H9 (cell line): Measurements from ENCODE around the gene ISX. TPM values are rescaled to one million over a fixed set of nuclear protein-coding genes. Genes with fewer than 3 reads are reported as not detected.

Experiments used
- DNase-seq: peaks from one replicate; pipeline ENCODE4 v3.0.0-alpha.2; 2017
- H2AFZ ChIP-seq: one replicate; pipeline ENCODE4 v1.6.1; 2013; ENCODE audit warnings: mild to moderate bottlenecking, low read length, control low read depth, moderate library complexity
- H2AK5ac ChIP-seq: 2 replicates; pipeline ENCODE4 v1.6.1; 2013; ENCODE audit warnings: low read length, control low read depth, mixed read lengths; ENCODE audit not compliant: insufficient read length
- H2BK120ac ChIP-seq: one replicate; pipeline ENCODE4 v1.6.1; 2013; ENCODE audit warnings: low read depth, mild to moderate bottlenecking, low read length, control low read depth, inconsistent platforms; ENCODE audit not compliant: poor library complexity, severe bottlenecking
- H2BK12ac ChIP-seq: 2 replicates; pipeline ENCODE4 v1.6.1; 2013; ENCODE audit warnings: low read length, control low read depth, mixed read lengths, low read depth; ENCODE audit not compliant: insufficient read length
- H2BK15ac ChIP-seq: 2 replicates; pipeline ENCODE4 v1.6.1; 2013; ENCODE audit warnings: low read depth, low read length, control low read depth
- H2BK20ac ChIP-seq: one replicate; pipeline ENCODE4 v1.6.1; 2013; ENCODE audit warnings: low read depth, mild to moderate bottlenecking, low read length, control low read depth, inconsistent platforms; ENCODE audit not compliant: poor library complexity, severe bottlenecking
- H2BK5ac ChIP-seq: 2 replicates; pipeline ENCODE4 v1.6.1; 2013; ENCODE audit warnings: low read length, control low read depth, mixed read lengths; ENCODE audit not compliant: insufficient read length
- H3K14ac ChIP-seq: 2 replicates; pipeline ENCODE4 v1.6.1; 2013; ENCODE audit warnings: low read length, control low read depth; ENCODE audit not compliant: insufficient read depth
- H3K18ac ChIP-seq: 2 replicates; pipeline ENCODE4 v1.6.1; 2013; ENCODE audit warnings: low read depth, mild to moderate bottlenecking, mixed read lengths, low read length, control low read depth; ENCODE audit not compliant: insufficient read length
- H3K23ac ChIP-seq: 2 replicates; pipeline ENCODE4 v1.6.1; 2013; ENCODE audit warnings: low read length, control low read depth, mixed read lengths, low read depth; ENCODE audit not compliant: insufficient read length
- H3K23me2 ChIP-seq: 2 replicates; pipeline ENCODE4 v1.6.1; 2013; ENCODE audit warnings: low read depth, mild to moderate bottlenecking, mixed read lengths, low read length, control low read depth; ENCODE audit not compliant: insufficient read length, poor library complexity, severe bottlenecking
- H3K27ac ChIP-seq: 2 replicates; pipeline ENCODE4 v1.5.1; 2013; ENCODE audit warnings: low read length, control low read depth, mixed read lengths, low read depth; ENCODE audit not compliant: insufficient read length
- H3K27me3 ChIP-seq: 2 replicates; pipeline ENCODE4 v1.6.1; 2013; ENCODE audit warnings: low read length, control low read depth, inconsistent platforms; ENCODE audit not compliant: insufficient read depth
- H3K4ac ChIP-seq: 2 replicates; pipeline ENCODE4 v1.6.1; 2013; ENCODE audit warnings: low read depth, mild to moderate bottlenecking, control low read depth, inconsistent platforms, low read length, moderate library complexity
- H3K4me1 ChIP-seq: 2 replicates; pipeline ENCODE4 v1.6.1; 2013; ENCODE audit warnings: low read length, control low read depth, inconsistent platforms; ENCODE audit not compliant: insufficient read depth
- H3K4me2 ChIP-seq: 2 replicates; pipeline ENCODE4 v1.6.1; 2013; ENCODE audit warnings: low read length, control low read depth, mixed read lengths; ENCODE audit not compliant: insufficient read length, insufficient read depth
- H3K56ac ChIP-seq: 2 replicates; pipeline ENCODE4 v1.6.1; 2013; ENCODE audit warnings: low read depth, mild to moderate bottlenecking, mixed read lengths, low read length, control low read depth; ENCODE audit not compliant: insufficient read length
- H3K79me1 ChIP-seq: 2 replicates; pipeline ENCODE4 v1.6.1; 2013; ENCODE audit warnings: low read depth, mild to moderate bottlenecking, moderate library complexity, low read length, control low read depth, inconsistent platforms; ENCODE audit not compliant: insufficient read depth, poor library complexity, severe bottlenecking
- H3K79me2 ChIP-seq: 2 replicates; pipeline ENCODE4 v1.6.1; 2013; ENCODE audit warnings: low read length, control low read depth, inconsistent platforms; ENCODE audit not compliant: insufficient read depth
- H3K9ac ChIP-seq: 2 replicates; pipeline ENCODE4 v1.6.1; 2013; ENCODE audit warnings: low read length, control low read depth, mixed read lengths; ENCODE audit not compliant: insufficient read length; ENCODE audit errors: extremely low read depth
- H3K9me3 ChIP-seq: one replicate; pipeline ENCODE4 v1.6.1; 2013; ENCODE audit warnings: low read depth, low read length, inconsistent platforms; ENCODE audit not compliant: control insufficient read depth
- H3T11ph ChIP-seq: one replicate; pipeline ENCODE4 v1.6.1; 2013; ENCODE audit warnings: mild to moderate bottlenecking, low read length, control low read depth, inconsistent platforms
- H4K20me1 ChIP-seq: one replicate; pipeline ENCODE4 v1.6.1; 2013; ENCODE audit not compliant: control insufficient read depth, insufficient read length, insufficient read depth
- H4K5ac ChIP-seq: 2 replicates; pipeline ENCODE4 v1.6.1; 2013; ENCODE audit warnings: low read depth, mild to moderate bottlenecking, mixed read lengths, low read length, control low read depth; ENCODE audit not compliant: insufficient read length
- H4K8ac ChIP-seq: replicated peaks from 2 replicates; pipeline ENCODE4 v1.6.1; 2013; ENCODE audit warnings: low read length, control low read depth, mixed read lengths, low read depth; ENCODE audit not compliant: insufficient read length
- H4K91ac ChIP-seq: 2 replicates; pipeline ENCODE4 v1.6.1; 2013; ENCODE audit warnings: low read depth, mild to moderate bottlenecking, moderate library complexity, mixed read lengths, low read length, control low read depth; ENCODE audit not compliant: insufficient read length
- H3K27ac Mint-ChIP-seq, 3 experiments: 2 replicates in 2 of 3; 3 replicates in 1 of 3; pipeline ENCODE4 v1.8.0; 2020 to 2021; ENCODE audit warnings: mixed read lengths in 3 of 3, mild to moderate bottlenecking in 1 of 3, moderate library complexity in 1 of 3
- H3K27me3 Mint-ChIP-seq: 2 replicates; pipeline ENCODE4 v1.8.0; 2021; ENCODE audit warnings: low read depth, mild to moderate bottlenecking, moderate library complexity, mixed read lengths
- H3K36me3 Mint-ChIP-seq, 3 experiments: 2 replicates in 2 of 3; 3 replicates in 1 of 3; pipeline ENCODE4 v1.8.0; 2020 to 2021; ENCODE audit warnings: low read depth in 3 of 3, mixed read lengths in 3 of 3; ENCODE audit not compliant: insufficient read depth in 1 of 3
- H3K4me1 Mint-ChIP-seq, 2 experiments: 2 replicates each; pipeline ENCODE4 v1.8.0; 2020; ENCODE audit warnings: mixed read lengths in 2 of 2
- H3K4me3 Mint-ChIP-seq, 2 experiments: 2 replicates in 1 of 2; 3 replicates in 1 of 2; pipeline ENCODE4 v1.8.0; 2020 to 2021; ENCODE audit warnings: mild to moderate bottlenecking in 2 of 2, mixed read lengths in 2 of 2, moderate library complexity in 1 of 2
- H3K9me3 Mint-ChIP-seq, 2 experiments: 2 replicates in 1 of 2; 3 replicates in 1 of 2; pipeline ENCODE4 v1.8.0; 2020; ENCODE audit warnings: mild to moderate bottlenecking in 2 of 2, mixed read lengths in 2 of 2, moderate library complexity in 1 of 2
- WGBS: extraction: QIAGEN DNeasy Blood & Tissue Kit; methylation state at CpG from one replicate; pipeline ENCODE4 v1.1.7; 2013; ENCODE audit warnings: missing lambda C conversion rate, low lambda C conversion rate, mixed read lengths; ENCODE audit not compliant: insufficient read length; ENCODE audit errors: extremely low coverage; 5-methylcytosine and 5-hydroxymethylcytosine counted together
- total RNA-seq: library from RNA; stranded (reverse); gene quantifications from 2 replicates; pipeline ENCODE4 v1.2.1, GENCODE V29; 2021
- TF ChIP-seq, protein P1 (sequence below): fragments of 200-600 bp; sonication (generic); conservative IDR thresholded peaks from 3 replicates; pipeline ENCODE4 v1.8.0; 2021; ENCODE audit warnings: antibody characterized with exemption, mild to moderate bottlenecking

The ISX gene
- total RNA-seq, 1 experiment from 2014 or later = not detected

DNA sequence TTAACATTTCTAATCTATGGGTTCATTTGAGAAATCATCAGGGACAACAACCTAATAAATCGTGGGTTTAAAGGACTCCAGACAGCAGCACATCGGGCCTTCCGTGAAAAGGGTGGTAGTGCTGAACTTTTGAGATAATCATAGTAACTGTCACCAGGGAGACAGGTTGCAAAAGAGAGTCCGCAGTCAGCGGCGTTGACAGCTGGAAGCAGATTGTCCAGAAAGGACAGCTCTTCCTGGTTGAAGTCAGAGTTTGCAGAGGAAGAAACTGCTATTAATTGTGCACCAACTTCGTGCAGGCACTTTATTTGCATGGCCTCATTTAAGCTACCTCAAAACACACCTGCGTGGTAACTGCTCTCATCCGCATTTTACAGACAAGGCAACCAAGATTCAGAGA, 20.5 kb upstream of the ISX start:
- Histone ChIP-seq H3K23me2 (no peaks in the 10 kb centered on the region), H2AK5ac (no peak overlapping the region), H3K56ac (no peak overlapping the region), H4K20me1 (no peaks in the 10 kb centered on the region), H4K91ac (no peak overlapping the region), H3K27ac (no peak overlapping the region), H3K23ac (no peak overlapping the region), H3K14ac (no peak overlapping the region), H3K27me3 (no peaks in the 10 kb centered on the region), H3K18ac (no peak overlapping the region), H4K8ac (no peak overlapping the region), H2BK20ac (no peak overlapping the region), H2BK15ac (no peak overlapping the region), H2BK12ac (no peak overlapping the region), H3K9ac (no peak overlapping the region), H3K9me3 (no peaks in the 10 kb centered on the region), H3K79me2 (no peaks in the 10 kb centered on the region), H2BK5ac (no peak overlapping the region), H3K79me1 (no peaks in the 10 kb centered on the region), H4K5ac (no peak overlapping the region), H3K4me2 (no peak overlapping the region), H3K4ac (no peak overlapping the region), H2AFZ (no peak overlapping the region), H2BK120ac (no peak overlapping the region), H3T11ph (no peak overlapping the region), H3K4me1 (0 out of 2 replicates have a peak, but pooled peaks cover 7% of the 10 kb centered on the region)
- peaks cover 4% of the 10 kb centered on the region for H3K27me3 Mint-ChIP-seq
- WGBS = no CpG with 5 or more reads among the region's 9 CpGs
- TF ChIP-seq, protein P1, sequence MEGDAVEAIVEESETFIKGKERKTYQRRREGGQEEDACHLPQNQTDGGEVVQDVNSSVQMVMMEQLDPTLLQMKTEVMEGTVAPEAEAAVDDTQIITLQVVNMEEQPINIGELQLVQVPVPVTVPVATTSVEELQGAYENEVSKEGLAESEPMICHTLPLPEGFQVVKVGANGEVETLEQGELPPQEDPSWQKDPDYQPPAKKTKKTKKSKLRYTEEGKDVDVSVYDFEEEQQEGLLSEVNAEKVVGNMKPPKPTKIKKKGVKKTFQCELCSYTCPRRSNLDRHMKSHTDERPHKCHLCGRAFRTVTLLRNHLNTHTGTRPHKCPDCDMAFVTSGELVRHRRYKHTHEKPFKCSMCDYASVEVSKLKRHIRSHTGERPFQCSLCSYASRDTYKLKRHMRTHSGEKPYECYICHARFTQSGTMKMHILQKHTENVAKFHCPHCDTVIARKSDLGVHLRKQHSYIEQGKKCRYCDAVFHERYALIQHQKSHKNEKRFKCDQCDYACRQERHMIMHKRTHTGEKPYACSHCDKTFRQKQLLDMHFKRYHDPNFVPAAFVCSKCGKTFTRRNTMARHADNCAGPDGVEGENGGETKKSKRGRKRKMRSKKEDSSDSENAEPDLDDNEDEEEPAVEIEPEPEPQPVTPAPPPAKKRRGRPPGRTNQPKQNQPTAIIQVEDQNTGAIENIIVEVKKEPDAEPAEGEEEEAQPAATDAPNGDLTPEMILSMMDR = no peak
- peaks cover 12 to 17% of the 10 kb centered on the region in 2 experiments for H3K9me3 Mint-ChIP-seq
- H3K4me1 Mint-ChIP-seq = peaks cover 16 to 17% of the 10 kb centered on the region in 2 experiments
- no peak for DNase-seq
- no peak overlapping the region for H3K27ac Mint-ChIP-seq
- peaks cover 0 to 16% (median 11%) of the 10 kb centered on the region in 3 experiments; a peak in 5 of 7 replicates for H3K36me3 Mint-ChIP-seq
- no peak overlapping the region for H3K4me3 Mint-ChIP-seq
